SK-N-SH (cell line): ENCODE data around the gene CXCL1.

Experiments used
- ELF1 ChIP-seq: IDR thresholded peaks from 2 replicates; pipeline ENCODE4 v1.4.0; 2012
- EP300 ChIP-seq, 2 experiments: IDR thresholded peaks; 2 replicates each; pipeline versions ENCODE4 v1.4.0 to v1.6.1; 2012; ENCODE audit warnings: borderline replicate concordance in 1 of 2, low read depth in 1 of 2, low read length in 1 of 2
- EZH2phosphoT487 ChIP-seq: fragments of 200-600 bp; sonication (generic); IDR thresholded peaks from 2 replicates; pipeline ENCODE4 v1.6.1; 2017; ENCODE audit warnings: low read depth, mixed run types, mild to moderate bottlenecking, antibody characterized with exemption, moderate library complexity, borderline replicate concordance
- FOSL2 ChIP-seq: IDR thresholded peaks from 2 replicates; pipeline ENCODE4 v1.4.0; 2012; ENCODE audit warnings: low read depth, mild to moderate bottlenecking, moderate library complexity, borderline replicate concordance
- FOXJ3 ChIP-seq: sonication (generic); formaldehyde crosslinking; IDR thresholded peaks from 2 replicates; pipeline ENCODE4 v1.5.1; 2020; ENCODE audit warnings: mild to moderate bottlenecking, missing genetic modification reagents
- NFIC ChIP-seq: IDR thresholded peaks from 2 replicates; pipeline ENCODE4 v1.4.0; 2012; ENCODE audit warnings: borderline replicate concordance
- POLR2AphosphoS5 ChIP-seq: IDR thresholded peaks from 2 replicates; pipeline ENCODE4 v1.6.1; 2012; ENCODE audit warnings: low read depth, low read length
- RAD21 ChIP-seq: IDR thresholded peaks from 2 replicates; pipeline ENCODE4 v1.6.1; 2012; ENCODE audit warnings: mild to moderate bottlenecking, low read length
- RCOR1 ChIP-seq: fragments of 150-350 bp; IDR thresholded peaks from 2 replicates; pipeline ENCODE4 v1.6.1; 2017; ENCODE audit warnings: antibody characterized with exemption, low read length
- SIN3A ChIP-seq: IDR thresholded peaks from 2 replicates; pipeline ENCODE4 v1.6.1; 2012; ENCODE audit warnings: low read depth, mild to moderate bottlenecking, low read length, moderate library complexity, borderline replicate concordance
- TAF1 ChIP-seq: IDR thresholded peaks from 2 replicates; pipeline ENCODE4 v1.6.1; 2012; ENCODE audit warnings: low read depth, mild to moderate bottlenecking, low read length, moderate library complexity, borderline replicate concordance
- YY1 ChIP-seq: IDR thresholded peaks from 2 replicates; pipeline ENCODE4 v1.4.0; 2012; ENCODE audit warnings: low read depth, mild to moderate bottlenecking
- TF ChIP-seq, protein P1 (sequence below): fragments of 200-600 bp; sonication (generic); IDR thresholded peaks from 2 replicates; pipeline ENCODE4 v1.6.1; 2017; ENCODE audit warnings: antibody characterized with exemption, mild to moderate bottlenecking, moderate library complexity
- TF ChIP-seq, protein P2 (sequence below): IDR thresholded peaks from 2 replicates; pipeline ENCODE4 v1.4.0; 2012; ENCODE audit warnings: low read depth

DNA sequence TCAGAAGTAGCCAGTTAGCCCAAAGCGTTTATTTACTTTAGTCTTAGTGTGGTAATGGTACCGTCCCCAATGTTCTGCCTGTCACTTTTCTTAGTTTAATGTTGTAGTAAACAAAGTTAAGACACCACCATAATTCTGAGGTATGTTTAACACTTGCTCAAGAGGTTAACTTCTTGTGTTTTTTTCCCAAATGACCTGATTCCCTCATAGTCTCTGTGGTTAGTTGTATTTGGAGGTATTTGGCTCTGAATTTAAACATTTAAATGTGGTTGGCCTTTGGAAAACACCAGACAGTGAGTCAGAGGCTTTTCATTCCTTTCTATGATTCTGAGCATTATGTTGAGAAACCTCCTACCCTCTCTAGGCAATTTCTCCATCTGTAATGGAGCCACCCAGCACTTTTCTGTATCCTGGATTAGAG is 47.9 kb downstream of the CXCL1 start:
- no peak for TF ChIP-seq EP300 (IDR thresholded peaks at IDR 0.05; ENCODE audit: borderline replicate concordance in 1 of 2, low read depth in 1 of 2, low read length in 1 of 2)
- TF ChIP-seq TAF1: no peak
- TF ChIP-seq POLR2AphosphoS5: no peak
- TF ChIP-seq NFIC: no peak
- no peak for TF ChIP-seq ELF1
- TF ChIP-seq, protein P1, sequence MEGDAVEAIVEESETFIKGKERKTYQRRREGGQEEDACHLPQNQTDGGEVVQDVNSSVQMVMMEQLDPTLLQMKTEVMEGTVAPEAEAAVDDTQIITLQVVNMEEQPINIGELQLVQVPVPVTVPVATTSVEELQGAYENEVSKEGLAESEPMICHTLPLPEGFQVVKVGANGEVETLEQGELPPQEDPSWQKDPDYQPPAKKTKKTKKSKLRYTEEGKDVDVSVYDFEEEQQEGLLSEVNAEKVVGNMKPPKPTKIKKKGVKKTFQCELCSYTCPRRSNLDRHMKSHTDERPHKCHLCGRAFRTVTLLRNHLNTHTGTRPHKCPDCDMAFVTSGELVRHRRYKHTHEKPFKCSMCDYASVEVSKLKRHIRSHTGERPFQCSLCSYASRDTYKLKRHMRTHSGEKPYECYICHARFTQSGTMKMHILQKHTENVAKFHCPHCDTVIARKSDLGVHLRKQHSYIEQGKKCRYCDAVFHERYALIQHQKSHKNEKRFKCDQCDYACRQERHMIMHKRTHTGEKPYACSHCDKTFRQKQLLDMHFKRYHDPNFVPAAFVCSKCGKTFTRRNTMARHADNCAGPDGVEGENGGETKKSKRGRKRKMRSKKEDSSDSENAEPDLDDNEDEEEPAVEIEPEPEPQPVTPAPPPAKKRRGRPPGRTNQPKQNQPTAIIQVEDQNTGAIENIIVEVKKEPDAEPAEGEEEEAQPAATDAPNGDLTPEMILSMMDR: no peak
- TF ChIP-seq, protein P2, sequence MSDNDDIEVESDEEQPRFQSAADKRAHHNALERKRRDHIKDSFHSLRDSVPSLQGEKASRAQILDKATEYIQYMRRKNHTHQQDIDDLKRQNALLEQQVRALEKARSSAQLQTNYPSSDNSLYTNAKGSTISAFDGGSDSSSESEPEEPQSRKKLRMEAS: no peak
- TF ChIP-seq EZH2phosphoT487: no peak
- TF ChIP-seq YY1: no peak
- TF ChIP-seq SIN3A: no peak
- no peak for TF ChIP-seq RAD21
- no peak for TF ChIP-seq RCOR1
- TF ChIP-seq FOXJ3 (CRISPR knock-in tag): no peak
- TF ChIP-seq FOSL2: no peak
